IMR-90 (cell line): ENCODE measurements around the gene ZNF84. TPM values are rescaled to one million over a fixed set of nuclear protein-coding genes. Genes with fewer than 3 reads are reported as not detected.

Experiments
- ATAC-seq: fragments of 200-7000 bp; cut with Tn5 transposase; 2 replicates; pipeline ENCODE4 v1.9.1; 2020; ENCODE audit warnings: low read depth, mild to moderate bottlenecking, moderate library complexity
- Bru-seq: library from RNA; stranded (reverse); fragments of 400-500 nt; gene quantifications from one replicate; lab custom pipeline; 2021; lab: Mats Ljungman, UMichigan
- BruChase-seq, 2 experiments: library from RNA; stranded (reverse); fragments of 400-500 nt; gene quantifications; one replicate each; lab custom pipeline; 2021; lab: Mats Ljungman, UMichigan
- BruUV-seq: library from RNA; stranded (reverse); fragments of 400-500 nt; replicated peaks from 2 replicates; lab custom pipeline; 2021; lab: Mats Ljungman, UMichigan
- CTCF ChIA-PET: fragments of 300-600 bp; formaldehyde crosslinking; extraction: SDS; loops from one replicate; lab custom pipeline; 2021; ENCODE audit warnings: antibody characterized with exemption; lab: Yijun Ruan, JAX
- POLR2A ChIA-PET: fragments of 300-600 bp; sonication (Branson Sonifier 250); formaldehyde crosslinking; loops from one replicate; lab custom pipeline; 2022; ENCODE audit warnings: antibody characterized with exemption; ENCODE audit not compliant: unreplicated experiment; lab: Charles Lee
- DNase-seq: peaks from one replicate; pipeline ENCODE4 v3.0.0; 2013
- H2AFZ ChIP-seq: replicated peaks from 2 replicates; pipeline ENCODE3; 2013; ENCODE audit warnings: low read length, mild to moderate bottlenecking; ENCODE audit not compliant: poor library complexity
- H2AK5ac ChIP-seq: 2 replicates; pipeline ENCODE4 v1.6.1; 2013; ENCODE audit warnings: low read depth, low read length, inconsistent platforms
- H2AK9ac ChIP-seq: replicated peaks from 2 replicates; pipeline ENCODE3; 2013; ENCODE audit warnings: mild to moderate bottlenecking, low read depth, low read length, moderate library complexity; ENCODE audit not compliant: poor library complexity
- H2BK120ac ChIP-seq: 2 replicates; pipeline ENCODE4 v1.6.1; 2013; ENCODE audit warnings: low read depth, low read length, inconsistent platforms
- H2BK15ac ChIP-seq: 3 replicates; pipeline ENCODE4 v1.6.1; 2013; ENCODE audit warnings: low read depth, low read length, inconsistent platforms
- H2BK20ac ChIP-seq: 2 replicates; pipeline ENCODE4 v1.6.1; 2013; ENCODE audit warnings: low read depth, mild to moderate bottlenecking, inconsistent platforms, low read length, moderate library complexity
- H2BK5ac ChIP-seq: 2 replicates; pipeline ENCODE4 v1.6.1; 2013; ENCODE audit warnings: mild to moderate bottlenecking, low read depth, low read length, inconsistent platforms; ENCODE audit not compliant: poor library complexity, severe bottlenecking
- H3K14ac ChIP-seq: replicated peaks from 2 replicates; pipeline ENCODE4 v1.6.1; 2013; ENCODE audit warnings: low read depth, low read length, inconsistent platforms
- H3K18ac ChIP-seq: 2 replicates; pipeline ENCODE4 v1.6.1; 2013; ENCODE audit warnings: low read depth, low read length, control low read depth
- H3K23ac ChIP-seq: 2 replicates; pipeline ENCODE4 v1.6.1; 2013; ENCODE audit warnings: low read depth, low read length, inconsistent platforms
- H3K27ac ChIP-seq: 2 replicates; pipeline ENCODE4 v1.5.1; 2013; ENCODE audit warnings: mild to moderate bottlenecking, control low read depth, low read length; ENCODE audit not compliant: insufficient read depth
- H3K27me3 ChIP-seq: 2 replicates; pipeline ENCODE4 v1.6.1; 2013; ENCODE audit warnings: low read length; ENCODE audit not compliant: control insufficient read depth, insufficient read depth
- H3K36me3 ChIP-seq: 2 replicates; pipeline ENCODE4 v1.6.1; 2013; ENCODE audit warnings: low read length, mixed read lengths; ENCODE audit not compliant: control insufficient read depth, insufficient read depth
- H3K4ac ChIP-seq: 2 replicates; pipeline ENCODE4 v1.6.1; 2013; ENCODE audit warnings: low read depth, low read length, inconsistent platforms
- H3K4me1 ChIP-seq: 2 replicates; pipeline ENCODE4 v1.6.1; 2013; ENCODE audit warnings: low read length, mixed read lengths; ENCODE audit not compliant: control insufficient read depth, insufficient read depth
- H3K4me2 ChIP-seq: 2 replicates; pipeline ENCODE4 v1.6.1; 2013; ENCODE audit warnings: low read depth, mild to moderate bottlenecking, control low read depth, low read length, moderate library complexity
- H3K4me3 ChIP-seq: 2 replicates; pipeline ENCODE4 v1.5.1; 2013; ENCODE audit warnings: low read depth, mild to moderate bottlenecking, control low read depth, low read length, moderate library complexity; ENCODE audit not compliant: insufficient read depth
- H3K56ac ChIP-seq: 2 replicates; pipeline ENCODE4 v1.6.1; 2013; ENCODE audit warnings: low read length, inconsistent platforms; ENCODE audit not compliant: insufficient read depth; ENCODE audit errors: extremely low read depth
- H3K79me1 ChIP-seq, 2 experiments: 2 replicates each; pipeline ENCODE4 v1.6.1; 2013; ENCODE audit warnings: low read length in 2 of 2, inconsistent platforms in 1 of 2, low read depth in 1 of 2
- H3K9ac ChIP-seq: 2 replicates; pipeline ENCODE4 v1.6.1; 2013; ENCODE audit warnings: low read depth, low read length, control low read depth
- H3K9me1 ChIP-seq: 2 replicates; pipeline ENCODE4 v1.6.1; 2013; ENCODE audit warnings: low read length, inconsistent platforms; ENCODE audit not compliant: insufficient read depth
- H3K9me3 ChIP-seq: 2 replicates; pipeline ENCODE4 v1.6.1; 2013; ENCODE audit warnings: low read length; ENCODE audit not compliant: control insufficient read depth, insufficient read depth
- H4K20me1 ChIP-seq: 2 replicates; pipeline ENCODE4 v1.6.1; 2013; ENCODE audit warnings: low read length, inconsistent platforms; ENCODE audit not compliant: insufficient read depth
- H4K5ac ChIP-seq: 2 replicates; pipeline ENCODE4 v1.6.1; 2013; ENCODE audit warnings: mild to moderate bottlenecking, low read depth, low read length, control low read depth
- H4K8ac ChIP-seq, 2 experiments: 2 replicates each; pipeline ENCODE4 v1.6.1; 2013; ENCODE audit warnings: low read depth in 2 of 2, low read length in 2 of 2, control low read depth in 1 of 2, inconsistent platforms in 1 of 2
- H4K91ac ChIP-seq: 2 replicates; pipeline ENCODE4 v1.6.1; 2013; ENCODE audit warnings: low read depth, low read length, inconsistent platforms; ENCODE audit not compliant: insufficient read depth
- BHLHE40 ChIP-seq: fragments of 150-350 bp; IDR thresholded peaks from 2 replicates; pipeline ENCODE4 v1.6.1; 2016; ENCODE audit warnings: mild to moderate bottlenecking, low read depth, low read length
- CEBPB ChIP-seq: IDR thresholded peaks from 2 replicates; pipeline ENCODE4 v1.6.1; 2012; ENCODE audit warnings: low read depth, low read length, improper control_type of control experiment
- CHD1 ChIP-seq: IDR thresholded peaks from 2 replicates; pipeline ENCODE4 v1.6.1; 2012; ENCODE audit warnings: low read depth, low read length, improper control_type of control experiment
- CTCF ChIP-seq: conservative IDR thresholded peaks from 2 replicates; pipeline ENCODE4 v1.5.1; 2012; ENCODE audit warnings: mild to moderate bottlenecking, low read depth, low read length, improper control_type of control experiment
- ELK1 ChIP-seq: fragments of 150-350 bp; IDR thresholded peaks from 2 replicates; pipeline ENCODE4 v1.6.1; 2016; ENCODE audit warnings: low read depth, mild to moderate bottlenecking, low read length, moderate library complexity, borderline replicate concordance
- MAZ ChIP-seq: IDR thresholded peaks from 2 replicates; pipeline ENCODE4 v1.6.1; 2012; ENCODE audit warnings: low read depth, mild to moderate bottlenecking, low read length, improper control_type of control experiment, moderate library complexity, borderline replicate concordance
- NFE2L2 ChIP-seq: fragments of 150-350 bp; IDR thresholded peaks from 2 replicates; pipeline ENCODE4 v1.6.1; 2016; ENCODE audit warnings: low read depth, mild to moderate bottlenecking, low read length
- RCOR1 ChIP-seq: IDR thresholded peaks from 2 replicates; pipeline ENCODE4 v1.6.1; 2012; ENCODE audit warnings: mild to moderate bottlenecking, low read length, improper control_type of control experiment; ENCODE audit not compliant: insufficient replicate concordance
- SMC3 ChIP-seq: fragments of 150-350 bp; IDR thresholded peaks from 2 replicates; pipeline ENCODE4 v1.6.1; 2016; ENCODE audit warnings: low read depth, mild to moderate bottlenecking, antibody characterized with exemption, low read length, moderate library complexity
- USF2 ChIP-seq: fragments of 150-350 bp; IDR thresholded peaks from 2 replicates; pipeline ENCODE4 v1.6.1; 2017; ENCODE audit warnings: mild to moderate bottlenecking, antibody characterized with exemption, low read length, low read depth
- WGBS, 2 experiments: methylation state at CpG; one replicate each; pipeline versions ENCODE4 v1.1.5 to v1.1.7; 2013; ENCODE audit warnings: missing lambda C conversion rate in 2 of 2; ENCODE audit not compliant: insufficient read length in 1 of 2; ENCODE audit errors: extremely low coverage in 2 of 2; 5-methylcytosine and 5-hydroxymethylcytosine counted together
- dilution Hi-C: fragments of 300-500 bp; cut with HindIII; formaldehyde crosslinking; loops from one replicate; pipeline ENCODE4 v1.14.3; 2018; ENCODE audit warnings: low sequenced_read_pairs; ENCODE audit not compliant: unreplicated experiment
- in situ Hi-C: fragments of 300-500 bp; cut with MboI; formaldehyde crosslinking; loops from 3 replicates; pipeline ENCODE4 v1.14.3; 2019; ENCODE audit warnings: low sequenced_read_pairs, inconsistent platforms, mixed read lengths
- intact Hi-C: fragments of 100-400 bp; cut with micrococcal nuclease; formaldehyde crosslinking; loops from 2 replicates; pipeline ENCODE4 v1.10.0; 2022
- long read RNA-seq: library from polyadenylated mRNA; unstranded; transcript quantifications from one replicate; pipeline ENCODE4 v2.0.0, GENCODE V29; 2021; ENCODE audit not compliant: unreplicated experiment
- polyA plus RNA-seq, 3 experiments: library from polyadenylated mRNA; depleted of rRNA; stranded (reverse); fragments of >200 nt; gene quantifications; 2 replicates each; pipeline ENCODE4 v1.2.3, GENCODE V29; 2012; ENCODE audit warnings: low replicate concordance in 1 of 3
- total RNA-seq: library from RNA; depleted of rRNA; stranded (reverse); fragments of >200 nt; gene quantifications from 2 replicates; pipeline ENCODE4 v1.2.3, GENCODE V29; 2012; rRNA removed

ZNF84 gene
- 28.1 and 38.5 TPM in 2 replicates for total RNA-seq
- polyA plus RNA-seq (2012; rRNA removed) = 11.0 and 14.9 TPM in 2 replicates
- 2.3 and 4.6 TPM in 2 replicates for polyA plus RNA-seq (2012; cell fraction: cytosol; rRNA removed)
- 9.9 and 68.1 TPM in 2 replicates for polyA plus RNA-seq (2012; cell fraction: nucleus; rRNA removed; ENCODE audit: low replicate concordance)
- Bru-seq, nascent RNA = percentile 83 among the genes with signal in this experiment
- percentile 87 among the genes with signal in this experiment for BruChase-seq, experiment 1, labeled RNA remaining after a 6-hour chase
- percentile 94 among the genes with signal in this experiment for BruChase-seq, experiment 2, labeled RNA remaining after a 2-hour chase
- long read RNA-seq, full-length matches to known transcripts = 17 of 33 reads
- long read RNA-seq, partial matches to known transcripts = 2 of 33 reads
- long read RNA-seq, other reads (novel, unspliced or antisense) = 14 of 33 reads

GRCh38 chr12:133037207-133038005, at the start of gene ZNF84:
ZNF84 (plus strand) TSS chr12:133037509; CDS start chr12:133041468, 3,959 bp downstream.
- dilution Hi-C loops (no loop called here), in situ Hi-C loops (no loop called here), intact Hi-C loops (loop anchor here (1.0 kb wide), 1 partner anchor 51 kb away; the partner anchor contains the start of gene ZNF26)
- no peaks in the 10 kb centered on the region for H3K27me3 ChIP-seq
- H3K4me1 ChIP-seq = no peaks in the 10 kb centered on the region
- peak within 1 kb of the TSS; percentile 75 for H4K91ac ChIP-seq
- no TSS peak for BruUV-seq
- H3K18ac ChIP-seq = no peak within 1 kb of the TSS
- POLR2A ChIA-PET = interaction anchor here (0.6 kb wide), 1 partner anchor 117 kb away, joined by 3 read pairs; no protein-coding TSS in a partner anchor
- H3K27ac ChIP-seq = peak within 1 kb of the TSS; percentile 61
- peak within 1 kb of the TSS; percentile 63 for H2BK120ac ChIP-seq
- H2BK15ac ChIP-seq = no peak within 1 kb of the TSS
- H4K20me1 ChIP-seq = no peaks in the 10 kb centered on the region
- peak within 1 kb of the TSS; percentile 67; the same call in 1 of the 2 replicates for H3K56ac ChIP-seq
- CTCF ChIA-PET = no interaction called here
- no peak within 1 kb of the TSS for H2AK5ac ChIP-seq
- peak within 1 kb of the TSS; percentile 78 for H3K9ac ChIP-seq
- H2BK5ac ChIP-seq = peak within 1 kb of the TSS; percentile 67
- peak within 1 kb of the TSS; percentile 52 for H3K4me3 ChIP-seq
- peaks cover 36% of the 10 kb centered on the region for H3K9me3 ChIP-seq
- peaks cover 5 to 6% of the 10 kb centered on the region in 2 experiments; a peak in 2 of 4 replicates for H3K79me1 ChIP-seq
- ATAC-seq = peak; percentile 96
- no peak within 1 kb of the TSS for H2BK20ac ChIP-seq
- peak within 1 kb of the TSS; percentile 84 for H3K14ac ChIP-seq
- DNase-seq = peak; percentile 98
- H2AK9ac ChIP-seq = peak within 1 kb of the TSS; percentile 87
- no peaks in the 10 kb centered on the region for H3K9me1 ChIP-seq
- H3K36me3 ChIP-seq = peaks cover 16% of the 10 kb centered on the region
- peak within 1 kb of the TSS; percentile 89 for H3K4ac ChIP-seq
- peak within 1 kb of the TSS; percentile 83 for H3K4me2 ChIP-seq
- H2AFZ ChIP-seq = peak within 1 kb of the TSS; percentile 94
- H4K5ac ChIP-seq = peak within 1 kb of the TSS; percentile 21; the same call in 1 of the 2 replicates
- peak within 1 kb of the TSS in 1 of 2 experiments; percentile 90; a peak in 2 of 4 replicates for H4K8ac ChIP-seq
- peak within 1 kb of the TSS; percentile 50; the same call in 1 of the 2 replicates for H3K23ac ChIP-seq
- 0% methylated on average over 26 of the region's 103 CpGs; no CpG with 5 or more reads in 1 of the 2 experiments for WGBS, 2 experiments
- no peak for TF ChIP-seq CEBPB
- TF ChIP-seq NFE2L2 = no peak
- no peak for TF ChIP-seq CHD1
- no peak for TF ChIP-seq RCOR1
- peak; percentile 96 for TF ChIP-seq USF2
- TF ChIP-seq CTCF = no peak
- TF ChIP-seq ELK1 = 0 out of 2 replicates have a peak, but pooled peaks have one; percentile 20
- TF ChIP-seq MAZ = 0 out of 2 replicates have a peak, but pooled peaks have one; percentile 47
- TF ChIP-seq SMC3 = no peak
- peak; percentile 94 for TF ChIP-seq BHLHE40
